ENCODE measurements around the gene HPCAL1.
"Not testable (repeated sequence)": the region's sequence is repeated elsewhere in the genome, so short reads cannot be mapped to it uniquely, and the experiment has no call there.

Gene HPCAL1

DNA sequence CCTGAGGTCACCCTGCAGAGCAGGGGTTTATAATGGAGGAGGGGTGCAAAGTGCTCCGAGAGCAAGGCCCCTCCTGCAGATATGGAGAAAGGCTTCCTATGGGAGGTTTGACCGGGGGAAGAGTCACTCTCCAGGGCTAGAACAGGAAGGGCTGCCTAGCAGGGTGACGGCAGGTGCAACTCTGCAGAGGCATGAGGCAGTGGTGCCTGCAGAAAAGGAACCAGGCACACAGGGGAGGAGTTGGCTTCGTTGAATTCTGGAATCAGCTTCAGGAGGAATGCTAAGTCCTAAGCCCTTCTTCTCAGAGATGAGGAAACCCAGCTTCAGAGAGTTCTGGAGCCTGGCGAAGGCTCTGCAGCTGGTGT, 17.5 kb upstream of the HPCAL1 start:
- peak; percentile 38 to 46 (median 41) for DNase-seq

DNA sequence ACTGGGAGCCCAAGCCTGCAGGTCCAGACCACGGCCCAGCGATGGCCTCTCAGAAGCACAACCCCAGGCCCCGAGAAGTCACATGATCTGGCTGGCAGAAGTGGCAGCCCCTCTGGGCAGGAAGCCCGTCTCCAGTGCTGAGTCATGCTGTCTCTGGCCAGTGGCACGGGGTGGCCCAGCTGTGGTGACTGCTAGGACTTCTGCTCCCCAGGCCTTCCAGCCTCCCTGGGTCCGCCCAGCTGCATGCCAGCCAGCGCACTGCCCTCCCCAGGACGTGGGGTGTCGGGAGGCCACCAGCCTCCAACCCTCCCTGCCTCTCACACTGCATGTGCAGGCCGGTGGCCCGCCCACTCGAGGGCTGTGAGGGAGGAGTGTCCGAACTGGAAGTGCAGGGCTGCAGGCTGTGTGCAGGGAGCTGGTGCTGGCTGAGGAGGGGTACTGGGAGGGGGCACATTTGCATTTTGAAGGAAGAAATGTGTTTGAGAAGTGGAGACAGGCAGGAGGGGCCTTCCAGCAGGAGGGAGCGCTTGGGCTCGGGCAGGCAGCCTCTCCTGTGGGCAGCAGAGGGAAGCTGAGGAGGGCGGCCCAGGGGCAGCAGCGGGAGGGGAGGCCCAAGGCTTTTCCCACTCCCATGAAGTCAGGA, 17.0 kb upstream of the HPCAL1 start:
- DNase-seq = peak; percentile 86 to 93 (median 91)

DNA sequence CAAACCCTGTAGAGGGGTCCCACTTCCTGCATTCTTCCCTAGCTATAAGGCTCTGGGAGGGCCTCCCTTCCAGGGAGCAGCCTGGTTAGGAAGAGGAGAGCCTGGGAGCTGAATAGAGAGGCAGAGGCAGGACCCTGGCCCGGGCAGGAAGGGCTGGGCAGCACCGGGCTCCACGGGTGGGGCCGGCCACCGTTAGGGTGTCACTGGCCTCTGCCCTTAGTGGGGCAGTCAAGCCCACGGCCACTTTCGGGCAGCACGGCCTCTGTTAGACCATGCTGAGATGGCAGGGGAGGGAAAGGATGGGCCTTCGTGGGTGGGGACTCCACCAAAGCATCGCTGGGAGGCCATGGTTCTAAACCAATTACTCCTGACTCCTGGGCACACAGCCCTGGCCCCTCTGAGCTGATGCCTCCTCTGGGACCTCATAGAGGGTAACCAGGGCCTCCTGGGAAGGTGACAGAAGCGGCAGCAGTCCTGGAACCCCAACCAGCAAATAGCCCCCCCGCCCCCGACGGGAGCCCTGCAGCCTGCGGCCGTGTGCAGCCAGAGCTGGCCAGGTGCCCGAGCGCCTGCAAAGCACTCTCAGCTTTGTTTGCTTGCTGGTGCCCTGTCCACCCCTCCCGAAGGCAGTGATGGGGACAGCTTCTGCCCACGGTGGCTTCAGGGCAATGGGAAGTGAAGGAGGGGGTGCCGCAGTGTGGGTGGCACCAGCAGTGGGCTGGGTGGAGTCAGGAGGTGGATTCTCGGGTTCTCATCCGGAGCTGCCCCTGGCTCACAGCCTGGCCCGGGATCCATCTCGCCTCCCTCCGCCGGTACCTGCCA, 16.3 kb upstream of the HPCAL1 start:
- peak in 1 of 3 donors; percentile 48 for DNase-seq

DNA sequence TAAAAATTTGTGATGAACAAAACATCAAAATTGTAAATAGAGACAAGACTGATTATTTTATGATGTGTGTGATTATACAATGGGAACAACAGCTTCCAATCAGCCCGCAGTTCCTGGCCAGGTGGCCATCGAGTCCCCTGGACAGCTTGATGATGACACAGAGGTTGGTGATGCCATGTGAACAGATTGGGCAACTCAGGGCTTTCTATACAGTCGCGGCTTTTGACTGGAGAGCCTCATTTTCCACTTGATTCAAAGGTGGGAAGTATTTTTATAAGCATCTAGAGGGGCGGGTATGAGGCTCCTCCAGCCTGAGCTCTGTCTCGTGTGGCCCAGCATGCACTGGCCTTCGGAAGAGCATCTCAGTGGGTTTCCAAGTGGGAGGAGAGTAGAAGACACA, 14.9 kb upstream of the HPCAL1 start:
- peak; percentile 65 to 75 (median 67) for DNase-seq

DNA sequence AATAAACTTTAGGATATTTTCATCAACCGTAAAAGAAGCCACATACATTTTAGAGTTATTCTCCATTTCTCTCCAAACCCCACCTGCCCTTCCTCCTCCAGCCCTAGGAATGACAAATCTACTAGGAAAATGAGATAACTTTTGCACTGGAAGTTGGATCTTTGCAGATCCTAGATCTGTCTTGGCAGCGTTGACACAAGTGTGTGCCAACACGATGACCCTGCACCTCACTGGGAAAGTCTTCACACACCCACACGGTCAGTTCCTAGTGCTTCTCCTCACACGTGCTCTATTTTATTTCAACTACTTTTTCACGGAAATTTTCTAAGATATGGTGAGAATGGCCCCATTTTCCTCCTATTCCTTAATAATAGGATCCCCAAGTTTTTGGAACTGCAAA, 14.1 kb upstream of the HPCAL1 start:
- no peak for DNase-seq

DNA sequence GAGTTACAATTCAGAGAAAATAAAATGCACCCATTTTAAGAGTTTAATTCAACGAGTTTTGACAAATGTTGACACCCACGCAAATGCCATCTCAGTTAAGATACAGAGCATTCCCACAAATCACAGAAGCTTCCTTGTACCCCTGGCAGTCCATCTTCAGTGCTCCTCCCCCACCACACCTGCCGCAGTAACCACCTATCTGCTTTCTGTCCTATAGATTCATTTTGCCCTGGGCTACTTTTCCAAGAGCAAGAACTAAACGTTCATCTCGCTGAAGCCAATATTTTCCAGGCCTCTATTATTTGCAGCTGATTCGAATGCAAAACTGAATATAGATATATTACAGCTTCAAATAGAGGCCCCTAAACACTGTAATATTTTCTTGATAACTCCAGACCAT, 13.4 kb upstream of the HPCAL1 start:
- no peak for DNase-seq

DNA sequence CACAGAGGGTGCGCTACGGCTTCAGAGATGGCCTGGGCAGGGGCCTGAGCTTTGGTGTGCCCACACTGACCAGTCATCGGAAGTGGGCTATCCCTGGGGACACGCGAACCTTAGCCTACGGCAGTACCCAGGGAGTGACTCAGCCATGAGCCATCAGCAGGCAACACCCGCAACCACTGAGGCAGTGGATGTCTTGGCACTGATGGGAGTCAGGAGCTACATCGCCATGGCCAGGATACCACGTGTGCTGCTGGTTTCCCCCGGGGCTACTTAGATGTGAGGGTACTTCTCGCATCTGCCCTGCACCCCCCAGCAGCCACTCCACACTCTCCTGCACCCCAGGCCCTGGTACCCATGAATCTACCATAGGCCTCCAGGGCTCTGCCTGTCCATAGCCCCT, 12.8 kb upstream of the HPCAL1 start:
- peak; percentile 81 to 84 (median 83) for DNase-seq

DNA sequence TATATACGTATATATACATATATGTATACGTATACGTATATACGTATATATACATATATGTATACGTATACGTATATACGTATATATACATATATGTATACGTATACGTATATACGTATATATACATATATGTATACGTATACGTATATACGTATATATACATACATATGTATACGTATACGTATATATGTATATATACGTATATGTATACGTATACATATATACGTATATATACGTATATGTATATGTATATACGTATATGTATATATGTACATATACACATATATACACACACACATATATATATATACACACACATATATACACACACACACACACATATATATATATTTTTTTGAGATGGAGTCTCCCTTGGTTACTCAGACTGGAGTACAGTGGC, 11.3 kb upstream of the HPCAL1 start:
- not testable (repeated sequence) for DNase-seq

DNA sequence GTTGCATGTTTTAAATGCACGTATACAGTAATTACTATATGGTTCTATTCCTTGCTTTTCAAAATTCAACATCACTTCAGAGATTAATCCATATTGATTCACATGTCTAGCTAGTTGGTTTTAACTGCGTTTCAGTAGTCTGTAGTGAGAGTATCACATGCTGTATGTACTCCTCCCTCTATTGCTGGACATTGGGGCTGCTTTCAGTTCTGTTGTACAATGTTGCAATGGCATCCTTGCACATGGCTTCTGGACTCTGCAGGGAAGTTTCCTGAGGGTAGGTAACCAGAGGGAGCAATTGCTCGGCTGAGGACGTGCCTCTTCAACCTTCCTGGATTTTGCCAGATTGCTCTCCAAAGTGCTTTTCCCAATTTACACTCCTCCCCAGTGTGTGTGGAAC, 10.7 kb upstream of the HPCAL1 start:
- DNase-seq = no peak

DNA sequence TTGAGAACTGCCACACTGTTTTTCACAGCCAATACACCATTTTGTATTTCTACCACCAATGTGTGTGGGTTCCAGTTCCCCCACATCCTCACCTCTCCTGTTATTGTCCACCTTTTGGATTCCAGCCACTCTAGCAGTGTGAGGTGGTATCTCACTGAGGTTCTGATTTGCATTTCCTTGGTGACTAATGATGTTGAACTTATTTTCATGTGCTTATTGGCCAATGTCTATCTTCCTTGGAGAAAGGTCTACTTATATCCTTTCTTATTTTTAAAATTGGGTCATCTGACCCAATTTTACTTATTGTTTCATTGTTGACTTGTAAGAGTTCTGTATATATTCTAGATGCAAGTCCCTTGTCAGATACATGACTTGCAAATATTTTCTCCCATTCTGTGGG, 9.1 kb upstream of the HPCAL1 start:
- no peak for DNase-seq

DNA sequence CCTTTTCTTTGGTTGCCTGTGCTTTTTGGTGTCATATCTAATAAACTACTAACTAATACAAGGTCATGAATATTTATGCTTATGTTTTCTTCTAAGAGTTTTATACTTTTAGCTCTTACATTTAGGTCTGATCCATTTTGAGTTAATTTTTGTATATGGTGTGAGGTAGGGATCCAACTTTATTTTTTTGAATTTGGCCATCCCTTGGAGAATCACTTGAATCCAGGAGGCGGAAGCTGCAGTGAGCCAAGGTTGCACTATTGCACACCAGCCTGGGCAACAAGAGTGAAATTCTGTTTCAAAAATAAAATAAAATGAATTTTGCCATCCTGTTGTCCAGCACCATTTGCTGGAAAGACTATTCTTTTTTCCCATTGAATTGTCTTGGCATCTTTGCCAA, 8.6 kb upstream of the HPCAL1 start:
- no peak for DNase-seq

DNA sequence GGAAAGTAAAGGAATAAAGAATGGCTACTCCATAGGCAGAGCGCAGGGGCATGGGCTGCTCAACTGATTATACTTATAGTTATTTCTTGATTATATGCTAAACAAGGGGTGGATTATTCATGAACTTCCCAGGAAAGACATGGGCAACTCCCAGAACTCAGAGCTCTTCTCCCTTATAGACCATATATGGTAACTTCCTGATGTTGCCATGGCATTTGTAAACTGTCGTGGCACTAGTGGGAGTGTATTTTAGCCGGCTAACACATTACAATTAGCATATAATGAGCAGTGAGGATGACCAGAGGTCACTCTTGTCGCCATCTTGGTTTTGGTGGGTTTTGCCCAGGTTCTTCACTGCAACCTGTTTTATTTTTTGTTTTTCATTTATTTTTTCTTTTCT, 7.1 kb upstream of the HPCAL1 start:
- peak in 2 of 3 donors; percentile 35 to 59 for DNase-seq

DNA sequence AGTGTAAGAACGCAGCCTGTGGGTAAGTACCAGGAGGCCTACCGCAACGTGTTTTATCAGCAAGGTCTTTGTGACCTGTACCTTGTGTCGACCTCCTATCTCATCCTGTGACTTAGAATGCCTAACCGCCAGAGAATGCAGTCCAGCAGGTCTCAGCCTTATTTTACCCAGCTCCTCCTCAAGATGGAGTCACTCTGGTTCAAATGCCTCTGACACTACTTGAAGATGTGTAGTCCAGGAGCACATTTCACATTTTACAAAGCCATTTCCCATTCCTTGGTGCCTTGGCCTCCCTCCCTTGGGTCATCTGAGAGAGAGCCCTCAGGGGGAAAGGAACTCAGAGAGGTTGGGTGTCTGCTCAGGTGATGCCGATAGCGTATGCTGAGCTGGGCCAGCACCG, 6.6 kb upstream of the HPCAL1 start:
- DNase-seq = no peak

DNA sequence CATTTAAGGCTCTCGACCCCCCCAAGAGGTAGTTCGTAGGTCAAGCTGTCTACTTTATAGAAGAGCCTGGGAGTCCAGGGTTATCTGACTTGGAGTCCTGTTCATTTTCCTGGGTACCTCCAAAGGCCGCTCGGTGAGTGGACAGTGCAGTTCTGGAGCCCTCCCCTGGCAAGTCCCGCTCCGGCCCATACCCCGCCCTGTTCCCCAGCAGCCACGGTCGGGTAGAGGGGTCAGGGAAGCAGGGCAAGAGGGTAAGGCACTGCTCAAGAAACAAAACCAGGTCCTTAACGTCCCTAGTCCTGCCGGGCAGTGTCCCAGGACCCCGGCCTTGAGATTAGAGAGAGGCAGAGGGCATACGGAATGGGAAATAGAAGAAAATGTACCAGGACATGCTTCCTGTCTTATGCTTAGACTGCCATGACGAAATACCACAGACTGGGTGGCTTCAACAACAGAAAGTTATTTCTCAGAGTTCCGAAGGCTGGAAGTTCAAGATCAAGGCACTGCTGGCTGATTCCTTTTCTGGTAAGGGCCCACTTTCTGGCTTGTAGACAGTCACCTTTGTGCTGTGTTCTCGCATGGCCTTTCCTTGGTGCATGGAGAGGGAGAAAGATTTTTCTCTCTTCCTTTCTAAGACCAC, 5.4 kb upstream of the HPCAL1 start:
- DNase-seq = peak; percentile 27 to 44 (median 43)

DNA sequence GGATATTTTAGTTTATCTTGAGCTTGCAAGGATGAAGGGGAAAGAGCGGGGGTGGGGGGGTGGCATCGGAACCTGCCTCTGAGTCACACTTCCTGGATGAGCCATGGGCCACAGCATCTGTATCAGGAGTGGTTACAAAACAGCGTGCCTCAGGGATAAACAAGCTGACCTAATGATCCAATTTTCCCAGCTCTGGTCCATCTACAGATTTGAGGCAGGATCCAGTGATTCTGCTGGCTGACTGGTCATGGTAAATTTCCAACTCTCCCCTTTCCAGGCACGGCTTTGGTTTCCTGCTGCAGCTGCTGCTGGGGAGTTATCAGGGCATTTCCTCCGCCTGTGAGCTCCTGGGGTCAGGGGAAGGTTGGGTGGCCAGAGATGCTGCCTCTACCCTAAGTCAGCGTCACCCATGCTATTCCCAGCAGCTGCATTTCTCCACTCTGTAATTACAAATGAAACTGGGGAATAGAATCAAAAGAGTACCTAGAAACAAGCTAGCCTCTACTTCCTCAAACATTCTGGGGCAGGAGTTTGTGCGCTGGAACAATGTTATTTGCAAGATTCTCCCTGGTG, 4.7 kb upstream of the HPCAL1 start:
- DNase-seq = peak; percentile 85 to 96 (median 91)

DNA sequence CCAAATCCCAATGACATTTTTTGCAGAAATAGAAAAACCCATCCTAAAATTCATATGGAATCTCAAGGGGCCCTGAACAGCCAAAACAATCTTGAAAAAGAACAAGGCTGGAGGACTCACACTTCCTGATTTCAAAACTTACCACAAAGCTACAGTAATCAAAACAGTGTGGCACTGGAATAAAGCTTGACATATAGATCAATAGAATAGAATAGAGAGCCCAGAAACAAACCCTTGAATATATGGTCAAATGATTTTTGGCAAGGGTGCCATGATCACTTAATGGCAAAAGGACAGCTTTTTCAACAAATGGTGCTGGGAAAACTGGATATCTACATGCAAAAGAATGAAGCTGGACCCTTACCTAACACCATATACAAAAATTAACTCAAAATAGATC, 3.9 kb upstream of the HPCAL1 start:
- DNase-seq = not testable (repeated sequence)

DNA sequence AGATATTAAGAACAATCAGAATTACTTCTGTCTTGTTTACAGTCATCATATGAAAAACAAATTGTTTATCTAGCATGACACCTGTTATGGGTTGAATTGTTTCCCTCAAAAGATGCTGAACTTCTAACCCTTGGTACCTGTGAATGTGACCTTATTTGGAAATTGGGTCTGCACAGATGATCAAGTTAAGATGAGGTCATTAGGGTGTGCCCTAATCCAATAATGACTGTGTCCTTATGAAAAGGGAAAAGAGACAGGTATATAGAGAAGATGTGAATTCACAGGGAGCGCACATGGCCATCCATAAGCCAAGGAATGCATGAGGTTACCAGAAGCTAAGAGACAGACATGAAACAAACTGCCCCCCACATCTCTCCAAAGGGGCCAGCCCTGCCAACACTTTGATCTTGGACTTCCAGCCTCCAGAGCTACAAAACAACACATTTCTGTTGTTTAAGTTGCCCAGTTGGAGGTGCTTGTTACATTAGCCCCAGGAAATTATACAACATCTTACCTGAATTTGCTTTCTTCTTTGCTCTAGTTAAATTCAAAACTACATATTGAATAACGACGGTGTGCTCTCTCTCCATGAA, 2.3 kb upstream of the HPCAL1 start:
- no peak for DNase-seq

DNA sequence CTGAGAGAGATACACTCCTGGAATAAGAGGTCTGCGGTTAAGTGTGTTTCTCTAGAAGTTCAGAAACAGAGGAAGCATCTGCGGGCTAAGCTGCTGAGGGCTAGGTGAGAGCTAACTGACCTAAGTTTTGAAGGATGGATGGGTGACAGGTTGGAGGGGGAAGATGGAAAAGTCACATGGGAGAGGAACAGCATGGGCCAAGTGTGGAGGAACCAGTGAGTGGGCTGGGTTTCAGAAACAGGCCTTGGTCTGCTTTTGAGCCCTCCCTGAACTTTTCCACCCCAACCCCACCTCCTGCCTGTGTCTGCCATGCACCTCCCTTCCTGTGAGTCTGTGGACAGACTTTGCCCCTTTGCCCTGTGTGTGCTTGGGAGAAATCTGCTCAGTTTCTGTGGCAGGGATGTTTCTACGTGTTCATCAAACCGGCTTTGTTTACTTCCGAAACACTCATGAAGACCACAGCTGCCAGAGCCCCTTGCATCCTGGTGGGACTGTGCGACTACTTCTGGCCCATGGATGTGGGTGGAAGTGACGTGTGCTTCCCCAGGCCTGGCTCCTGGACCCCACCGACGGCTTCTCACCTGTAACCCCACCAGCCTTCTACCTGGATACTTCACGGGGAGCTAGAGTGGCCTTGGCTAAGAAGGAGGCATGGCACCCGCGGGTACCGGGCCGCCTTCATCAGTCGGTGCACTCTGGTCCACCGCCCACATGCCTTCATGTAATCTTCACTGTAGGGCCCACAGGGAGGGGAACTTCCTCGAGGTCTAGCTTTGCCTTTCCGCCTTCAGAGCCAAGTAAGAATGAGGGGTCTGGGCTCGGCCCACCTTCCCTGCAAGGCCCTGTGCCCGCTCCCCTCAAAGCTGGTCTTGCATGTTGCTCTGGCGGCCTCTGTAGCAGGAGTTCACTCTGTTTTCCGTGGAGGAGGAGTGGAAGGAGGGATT, 1.4 kb upstream of the HPCAL1 start:
- peak; percentile 57 to 67 (median 57) for DNase-seq

DNA sequence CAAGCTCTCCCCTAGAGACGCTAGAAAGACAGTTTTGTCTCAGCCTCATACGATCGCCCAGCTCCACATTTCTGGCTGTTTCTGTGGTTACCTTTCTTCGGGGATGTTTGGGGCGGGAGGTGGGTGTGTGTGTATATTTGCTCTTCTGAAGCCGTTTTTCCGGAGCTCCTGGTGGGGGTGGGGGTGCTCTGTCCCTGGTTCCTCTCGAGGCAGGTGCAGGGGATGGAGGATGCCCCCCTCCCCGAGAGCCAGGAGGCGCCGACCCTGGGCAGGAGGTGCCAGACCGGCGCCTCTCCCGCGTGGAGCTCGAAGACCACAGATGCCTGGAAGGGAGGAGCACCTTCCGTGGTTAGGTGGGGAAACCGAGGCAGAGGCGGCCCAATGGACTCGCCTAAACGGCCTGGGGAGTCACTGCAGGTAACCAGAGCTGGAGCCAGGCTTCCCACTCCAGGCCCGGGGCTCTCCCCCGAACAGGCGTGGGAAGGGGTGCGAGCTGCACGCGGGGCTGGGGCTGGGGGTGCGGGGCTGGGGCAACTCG, 694 bp upstream of the HPCAL1 start:
- peak in 1 of 3 donors; percentile 32 for DNase-seq

DNA sequence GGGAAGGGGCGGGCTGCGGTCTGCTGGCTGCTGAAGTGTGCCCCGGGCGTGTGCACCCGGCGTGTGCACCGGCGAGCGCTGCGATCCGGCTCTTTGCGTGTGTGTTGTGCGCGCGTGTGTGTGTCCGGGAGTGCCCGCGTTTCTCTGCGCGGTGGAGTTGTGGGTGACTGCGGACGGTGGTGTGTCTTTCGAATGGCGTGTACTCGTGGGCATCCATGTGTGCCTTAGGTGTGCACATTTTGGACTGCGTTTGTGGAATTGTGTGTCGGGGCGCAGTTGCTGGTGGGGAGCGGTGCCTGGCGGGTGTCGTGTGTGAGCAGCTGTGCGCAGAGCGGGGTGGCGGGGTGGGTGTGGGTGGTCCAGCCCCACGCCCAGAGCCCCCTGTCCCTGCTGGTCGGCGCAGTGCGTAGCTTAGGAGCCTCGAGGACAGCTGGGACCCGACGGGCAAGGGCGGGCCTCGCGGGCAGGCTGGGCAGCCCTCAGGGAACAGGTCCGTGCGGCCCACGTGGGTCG, 533 bp downstream of the HPCAL1 start:
- DNase-seq = peak in 1 of 3 donors; percentile 68

DNA sequence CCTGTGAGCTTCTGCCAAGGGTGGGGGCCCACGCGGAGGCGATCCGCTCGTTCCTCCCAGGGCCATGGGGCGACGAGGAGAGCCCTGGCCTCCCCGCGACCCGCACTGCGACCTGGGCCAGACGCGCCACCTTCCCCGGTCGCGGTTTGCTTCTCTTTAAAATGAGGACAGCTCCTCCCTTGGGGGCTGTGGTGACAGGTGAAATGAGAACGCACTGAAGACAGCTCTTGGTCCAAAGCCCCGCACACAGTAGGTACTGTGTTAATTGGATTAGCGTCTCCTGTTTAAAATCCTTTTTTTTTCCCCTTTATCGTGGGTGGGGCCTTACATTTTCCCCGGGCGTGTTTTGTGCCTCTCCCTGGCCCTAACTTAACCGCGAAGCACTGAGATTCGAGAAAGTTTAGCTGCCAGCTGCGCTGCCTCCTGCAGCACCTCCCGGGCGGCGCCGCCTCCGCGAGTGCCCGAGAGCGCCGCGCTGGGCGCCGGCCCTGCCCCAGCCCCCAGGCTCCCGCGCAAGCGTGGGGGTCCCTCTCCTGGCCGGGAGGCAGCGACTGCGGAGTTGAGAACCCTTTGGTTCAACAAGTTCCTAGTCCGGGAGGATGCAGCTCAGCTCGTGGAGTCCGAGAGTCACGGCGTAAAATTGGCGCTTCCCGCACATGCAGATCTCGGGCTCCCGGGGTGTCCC, 1.1 kb downstream of the HPCAL1 start:
- DNase-seq = peak; percentile 61 to 81 (median 68)

All from suppressor macrophage treated with lipopolysaccharide for 1 hour (primary cell).